Urothelium cell line (cell line): Measurements from ENCODE around the gene PPEF2.
"Not testable (repeated sequence)": the region's sequence is repeated elsewhere in the genome, so short reads cannot be mapped to it uniquely, and the experiment has no call there.

Experiments used
- DNase-seq: peaks from one replicate; pipeline ENCODE4 v3.0.0; 2011; ENCODE audit warnings: low spot score, mixed read lengths
- FAIRE-seq: peaks from 2 replicates; lab custom pipeline; 2011; peaks lifted over from hg19 to GRCh38; lab: Jason Lieb, UNC

The PPEF2 gene

GRCh38 chr4:75895744-75896314, 6.4 kb downstream of the PPEF2 start:
- peak; percentile 37 for DNase-seq
- FAIRE-seq: no peak

GRCh38 chr4:75892508-75892907, 9.7 kb downstream of the PPEF2 start:
- DNase-seq (peak; percentile 17), FAIRE-seq (no peak)

- peak; percentile 30 for FAIRE-seq
- no peak for DNase-seq
These were observed 10.6 kb downstream of the PPEF2 start for GRCh38 chr4:75891611-75892010.

- DNase-seq (no peak), FAIRE-seq (no peak)
These were observed 12.6 kb downstream of the PPEF2 start for GRCh38 chr4:75889537-75890199.

- FAIRE-seq (no peak), DNase-seq (no peak)
These were observed 16.1 kb downstream of the PPEF2 start for GRCh38 chr4:75886104-75886503.

- FAIRE-seq (no peak), DNase-seq (no peak)
These were observed 20.8 kb downstream of the PPEF2 start for GRCh38 chr4:75881476-75881875.

GRCh38 chr4:75880278-75880677, 22.0 kb downstream of the PPEF2 start:
- FAIRE-seq (no peak), DNase-seq (no peak)

GRCh38 chr4:75878246-75878756, 24.0 kb downstream of the PPEF2 start:
- FAIRE-seq (no peak), DNase-seq (no peak)

GRCh38 chr4:75876218-75876617, 26.0 kb downstream of the PPEF2 start:
- no peak for DNase-seq
- FAIRE-seq: no peak

- DNase-seq (no peak), FAIRE-seq (no peak)
These were observed 33.2 kb downstream of the PPEF2 start for GRCh38 chr4:75869100-75869499.

- FAIRE-seq (no peak), DNase-seq (no peak)
These were observed 35.1 kb downstream of the PPEF2 start for GRCh38 chr4:75867130-75867529.

- DNase-seq (no peak), FAIRE-seq (no peak)
These were observed 41.6 kb downstream of the PPEF2 start for GRCh38 chr4:75860606-75861005.

- no peak for DNase-seq
- FAIRE-seq: no peak
These were observed 43.5 kb downstream of the PPEF2 start for GRCh38 chr4:75858721-75859120.

GRCh38 chr4:75849461-75849860, 52.8 kb downstream of the PPEF2 start:
- DNase-seq (no peak), FAIRE-seq (no peak)

- FAIRE-seq (no peak), DNase-seq (no peak)
These were observed 53.4 kb downstream of the PPEF2 start for GRCh38 chr4:75848891-75849290.

GRCh38 chr4:75848171-75848760, 54.0 kb downstream of the PPEF2 start:
- FAIRE-seq: not testable (repeated sequence)

GRCh38 chr4:75845992-75846391, 56.3 kb downstream of the PPEF2 start:
- FAIRE-seq (no peak), DNase-seq (no peak)

More at GRCh38 chr4:75848171-75848760, 54.0 kb downstream of the PPEF2 start:
- peak; percentile 73 for DNase-seq

GRCh38 chr4:75844151-75844662, 58.0 kb downstream of the PPEF2 start:
- DNase-seq: no peak
- no peak for FAIRE-seq

- DNase-seq: no peak
- no peak for FAIRE-seq
These were observed 58.7 kb downstream of the PPEF2 start for GRCh38 chr4:75843596-75843995.

GRCh38 chr4:75841641-75842520, 60.4 kb downstream of the PPEF2 start:
- FAIRE-seq (peak; percentile 48), DNase-seq (no peak)

- FAIRE-seq: no peak
- DNase-seq: no peak
These were observed 67.5 kb downstream of the PPEF2 start for GRCh38 chr4:75834772-75835154.
